ENCODE measurements around the gene MRPS7. TPM values are rescaled to one million over a fixed set of nuclear protein-coding genes. Genes with fewer than 3 reads are reported as not detected.

The MRPS7 gene
- total RNA-seq, 1 experiment from 2014 or later = 93.7 TPM

DNA sequence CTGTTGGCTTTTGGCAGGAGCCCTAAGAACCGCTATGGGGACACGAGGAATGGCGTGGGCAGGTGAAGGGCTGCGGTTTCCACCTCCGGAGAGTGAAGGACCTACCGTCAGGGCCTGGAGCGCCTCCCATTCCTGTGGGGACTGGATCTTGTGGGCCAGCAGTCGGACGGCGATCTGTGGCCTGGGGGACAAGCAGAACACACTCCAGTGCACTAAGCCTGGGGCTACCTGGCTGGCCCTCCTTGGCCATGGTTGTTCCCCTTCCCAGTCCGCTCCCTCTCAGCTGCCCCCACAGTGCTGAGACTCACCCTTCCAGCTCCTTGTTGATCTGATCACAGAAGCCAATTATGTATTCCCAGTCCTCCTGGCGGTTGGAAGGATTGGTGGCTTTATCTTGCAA, 15.3 kb upstream of the MRPS7 start:
- H3K4me1 ChIP-seq (ENCODE audit: insufficient read depth, low read length) = no peaks in the 10 kb centered on the region
- H4K20me1 ChIP-seq (ENCODE audit: control insufficient read depth, insufficient read depth, insufficient read length) = no peaks in the 10 kb centered on the region
- no peak overlapping the region for H3K18ac ChIP-seq (ENCODE audit: insufficient read length, low read depth, low read length)

More for the DNA sequence above, 15.3 kb upstream of the MRPS7 start:
- no peak for DNase-seq
- Histone ChIP-seq H4K8ac (replicated peaks; ENCODE audit: insufficient read length, low read depth, low read length) (no peak overlapping the region), H4K91ac (ENCODE audit: insufficient read length, low read depth, low read length) (no peak overlapping the region), H3K14ac (ENCODE audit: insufficient read depth, low read length) (no peak overlapping the region), H3K23me2 (ENCODE audit: insufficient read length, low read depth, low read length, poor library complexity, severe bottlenecking) (no peaks in the 10 kb centered on the region), H2BK5ac (ENCODE audit: insufficient read length, low read length) (no peak overlapping the region), H2BK120ac (ENCODE audit: low read depth, low read length, poor library complexity, severe bottlenecking) (no peak overlapping the region), H2AFZ (ENCODE audit: low read length) (no peak overlapping the region), H3T11ph (ENCODE audit: low read length) (no peak overlapping the region), H3K27me3 (ENCODE audit: insufficient read depth, low read length) (no peaks in the 10 kb centered on the region), H2AK5ac (ENCODE audit: insufficient read length, low read length) (no peak overlapping the region), H3K56ac (ENCODE audit: insufficient read length, low read depth, low read length) (no peak overlapping the region), H3K23ac (ENCODE audit: insufficient read length, low read depth, low read length) (no peak overlapping the region), H2BK15ac (ENCODE audit: low read depth, low read length) (no peak overlapping the region), H2BK12ac (ENCODE audit: insufficient read length, low read depth, low read length) (no peak overlapping the region), H3K9me3 (ENCODE audit: control insufficient read depth, low read depth, low read length) (no peaks in the 10 kb centered on the region), H2BK20ac (ENCODE audit: low read depth, low read length, poor library complexity, severe bottlenecking) (no peak overlapping the region), H3K9ac (ENCODE audit: extremely low read depth, insufficient read length, low read length) (no peak overlapping the region), H3K79me2 (ENCODE audit: insufficient read depth, low read length) (peaks cover 2% of the 10 kb centered on the region; the same call in 1 of the 2 replicates), H3K4ac (ENCODE audit: low read depth, low read length) (no peak overlapping the region), H4K5ac (ENCODE audit: insufficient read length, low read depth, low read length) (no peak overlapping the region), H3K4me2 (ENCODE audit: insufficient read depth, insufficient read length, low read length) (no peak overlapping the region), H3K27ac (ENCODE audit: insufficient read length, low read depth, low read length) (no peak overlapping the region), H3K79me1 (ENCODE audit: insufficient read depth, low read depth, low read length, poor library complexity, severe bottlenecking) (peaks cover 3% of the 10 kb centered on the region)
- H3K4me1 Mint-ChIP-seq = peaks cover 15 to 16% of the 10 kb centered on the region in 2 experiments
- no peak overlapping the region for H3K4me3 Mint-ChIP-seq
- H3K27me3 Mint-ChIP-seq (ENCODE audit: low read depth) = no peaks in the 10 kb centered on the region
- WGBS (ENCODE audit: extremely low coverage, insufficient read length, low lambda C conversion rate) = no CpG with 5 or more reads among the region's 12 CpGs
- peaks cover 26 to 53% (median 47%) of the 10 kb centered on the region in 3 experiments; a peak in 6 of 7 replicates for H3K36me3 Mint-ChIP-seq (ENCODE audit: insufficient read depth in 1 of 3, low read depth in 3 of 3)
- peak overlapping the region; percentile 10 to 88 (median 72); a peak in 3 of 7 replicates for H3K27ac Mint-ChIP-seq
- H3K9me3 Mint-ChIP-seq = no peaks in the 10 kb centered on the region
- TF ChIP-seq, protein P1, sequence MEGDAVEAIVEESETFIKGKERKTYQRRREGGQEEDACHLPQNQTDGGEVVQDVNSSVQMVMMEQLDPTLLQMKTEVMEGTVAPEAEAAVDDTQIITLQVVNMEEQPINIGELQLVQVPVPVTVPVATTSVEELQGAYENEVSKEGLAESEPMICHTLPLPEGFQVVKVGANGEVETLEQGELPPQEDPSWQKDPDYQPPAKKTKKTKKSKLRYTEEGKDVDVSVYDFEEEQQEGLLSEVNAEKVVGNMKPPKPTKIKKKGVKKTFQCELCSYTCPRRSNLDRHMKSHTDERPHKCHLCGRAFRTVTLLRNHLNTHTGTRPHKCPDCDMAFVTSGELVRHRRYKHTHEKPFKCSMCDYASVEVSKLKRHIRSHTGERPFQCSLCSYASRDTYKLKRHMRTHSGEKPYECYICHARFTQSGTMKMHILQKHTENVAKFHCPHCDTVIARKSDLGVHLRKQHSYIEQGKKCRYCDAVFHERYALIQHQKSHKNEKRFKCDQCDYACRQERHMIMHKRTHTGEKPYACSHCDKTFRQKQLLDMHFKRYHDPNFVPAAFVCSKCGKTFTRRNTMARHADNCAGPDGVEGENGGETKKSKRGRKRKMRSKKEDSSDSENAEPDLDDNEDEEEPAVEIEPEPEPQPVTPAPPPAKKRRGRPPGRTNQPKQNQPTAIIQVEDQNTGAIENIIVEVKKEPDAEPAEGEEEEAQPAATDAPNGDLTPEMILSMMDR (conservative IDR thresholded peaks at IDR 0.05) = no peak
